HEK293T (cell line): Measurements from ENCODE around the gene TBX18.

Experiments used
- CTCF ChIA-PET: fragments of 350-600 bp; formaldehyde crosslinking; extraction: SDS; loops from one replicate; lab custom pipeline; 2021; ENCODE audit warnings: antibody characterized with exemption, inconsistent platforms; lab: Yijun Ruan, JAX
- POLR2A ChIA-PET: fragments of 350-600 bp; formaldehyde crosslinking; extraction: SDS; loops from one replicate; lab custom pipeline; 2020; ENCODE audit warnings: antibody characterized with exemption, inconsistent platforms; lab: Yijun Ruan, JAX
- DNase-seq: peaks from one replicate; pipeline ENCODE4 v3.0.0; 2012; ENCODE audit warnings: mixed read lengths; ENCODE audit errors: extremely low spot score
- ARNT ChIP-seq: fragments of 450-650 bp; IDR thresholded peaks from 2 replicates; pipeline ENCODE4 v1.6.1; 2017; ENCODE audit warnings: mild to moderate bottlenecking
- BHLHE40 ChIP-seq: fragments of 450-650 bp; IDR thresholded peaks from 2 replicates; pipeline ENCODE4 v1.6.1; 2016; ENCODE audit warnings: mild to moderate bottlenecking, moderate library complexity, borderline replicate concordance
- CTBP1 ChIP-seq: fragments of 450-650 bp; IDR thresholded peaks from 2 replicates; pipeline ENCODE4 v1.6.1; 2016; ENCODE audit warnings: borderline replicate concordance
- ELF4 ChIP-seq: fragments of 450-650 bp; IDR thresholded peaks from 2 replicates; pipeline ENCODE4 v1.6.1; 2017; ENCODE audit warnings: antibody characterized with exemption
- FOXA1 ChIP-seq: fragments of 450-650 bp; IDR thresholded peaks from 2 replicates; pipeline ENCODE4 v1.6.1; 2016; ENCODE audit warnings: mild to moderate bottlenecking
- FOXK2 ChIP-seq: fragments of 450-650 bp; IDR thresholded peaks from 2 replicates; pipeline ENCODE4 v1.6.1; 2016; ENCODE audit warnings: mild to moderate bottlenecking
- FOXM1 ChIP-seq: fragments of 450-650 bp; IDR thresholded peaks from 2 replicates; pipeline ENCODE4 v1.6.1; 2017; ENCODE audit warnings: mild to moderate bottlenecking, borderline replicate concordance
- HDGF ChIP-seq: fragments of 450-650 bp; IDR thresholded peaks from 2 replicates; pipeline ENCODE4 v1.6.1; 2017; ENCODE audit warnings: antibody characterized with exemption, borderline replicate concordance
- L3MBTL2 ChIP-seq: fragments of 450-650 bp; conservative IDR thresholded peaks from 2 replicates; pipeline ENCODE4 v1.6.1; 2016; ENCODE audit warnings: mild to moderate bottlenecking
- LEF1 ChIP-seq: fragments of 450-650 bp; IDR thresholded peaks from 2 replicates; pipeline ENCODE4 v1.6.1; 2017; ENCODE audit warnings: mild to moderate bottlenecking, borderline replicate concordance
- NFRKB ChIP-seq: fragments of 450-650 bp; IDR thresholded peaks from 2 replicates; pipeline ENCODE4 v1.6.1; 2016; ENCODE audit warnings: mild to moderate bottlenecking, moderate library complexity
- PKNOX1 ChIP-seq: fragments of 450-650 bp; IDR thresholded peaks from 2 replicates; pipeline ENCODE4 v1.6.1; 2016
- SP1 ChIP-seq: fragments of 450-650 bp; IDR thresholded peaks from 2 replicates; pipeline ENCODE4 v1.6.1; 2017
- SUZ12 ChIP-seq: fragments of 450-650 bp; IDR thresholded peaks from 2 replicates; pipeline ENCODE4 v1.6.1; 2016; ENCODE audit warnings: mild to moderate bottlenecking
- TARDBP ChIP-seq: fragments of 450-650 bp; IDR thresholded peaks from 2 replicates; pipeline ENCODE4 v1.6.1; 2016
- ZNF384 ChIP-seq: fragments of 450-650 bp; IDR thresholded peaks from 2 replicates; pipeline ENCODE4 v1.6.1; 2016

Gene TBX18

DNA sequence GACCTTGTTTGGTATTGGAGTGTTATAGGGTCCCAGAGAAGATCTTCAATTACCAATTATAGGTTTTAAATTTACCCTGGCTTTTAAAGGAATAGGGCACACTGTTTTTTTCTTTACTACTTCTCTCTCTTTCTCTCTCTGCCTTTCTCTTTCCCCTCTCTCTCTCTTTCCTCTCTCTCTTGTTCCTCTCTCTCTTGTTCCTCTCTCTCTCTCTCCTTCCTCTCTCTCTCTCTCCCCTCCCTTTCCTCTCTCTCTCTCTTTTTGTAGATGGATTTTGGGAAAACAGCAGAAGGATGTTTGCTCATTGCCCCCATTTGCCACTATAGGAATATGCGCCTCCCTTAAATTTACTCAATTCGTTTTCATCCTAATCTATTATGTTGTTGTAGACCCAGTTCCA, 45.2 kb downstream of the TBX18 start:
- TF ChIP-seq SP1, result no peak
- no peak for TF ChIP-seq ZNF384
- TF ChIP-seq TARDBP, result no peak
- no peak for TF ChIP-seq CTBP1
- no peak for TF ChIP-seq SUZ12
- TF ChIP-seq FOXK2, result no peak
- no peak for TF ChIP-seq LEF1
- no peak for TF ChIP-seq ELF4
- TF ChIP-seq PKNOX1, result no peak
- TF ChIP-seq ARNT, result no peak
- no peak for TF ChIP-seq HDGF
- POLR2A ChIA-PET, result no interaction called here
- DNase-seq, result no peak
- CTCF ChIA-PET, result no interaction called here

- TF ChIP-seq HDGF (no peak), SP1 (no peak), FOXM1 (no peak), SUZ12 (no peak), ZNF384 (no peak), L3MBTL2 (no peak), PKNOX1 (no peak), TARDBP (no peak), LEF1 (no peak), ELF4 (no peak), BHLHE40 (no peak), NFRKB (no peak), FOXK2 (no peak), ARNT (no peak), FOXA1 (no peak)
- CTCF ChIA-PET, result no interaction called here
- POLR2A ChIA-PET, result no interaction called here
- DNase-seq, result no peak
Observed at GRCh38 chr6:84718038-84718955, 46.1 kb downstream of the TBX18 start.

GRCh38 chr6:84709121-84709520, 55.3 kb downstream of the TBX18 start:
- ChIA-PET CTCF (no interaction called here), POLR2A (no interaction called here)
- TF ChIP-seq HDGF (no peak), ZNF384 (no peak), SP1 (no peak), FOXM1 (no peak), ARNT (no peak), LEF1 (no peak), FOXA1 (no peak), L3MBTL2 (no peak), NFRKB (no peak), ELF4 (no peak), CTBP1 (no peak), TARDBP (no peak), BHLHE40 (no peak), FOXK2 (no peak), SUZ12 (no peak)
- DNase-seq, result no peak

DNA sequence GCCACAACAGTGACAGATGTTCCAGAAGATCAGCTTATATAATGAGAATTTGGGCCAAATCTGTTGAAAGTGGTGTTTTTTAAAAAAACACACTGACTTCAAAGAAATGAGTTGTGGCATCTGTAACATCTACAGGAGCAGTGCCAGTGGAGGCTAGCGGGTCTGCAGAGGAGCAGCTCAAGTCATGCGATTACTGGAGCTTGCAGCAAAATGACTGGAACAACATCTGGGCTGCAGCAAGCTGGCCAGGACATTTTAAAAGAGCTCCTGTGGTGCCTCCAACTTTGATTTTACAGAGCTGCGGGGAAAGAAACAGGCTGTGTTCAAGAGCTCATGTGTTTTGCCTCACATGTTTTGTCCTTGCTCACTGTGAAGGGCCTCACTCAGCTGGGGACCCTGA, 57.2 kb downstream of the TBX18 start:
- DNase-seq, result no peak
- TF ChIP-seq FOXK2 (no peak), L3MBTL2 (no peak), ELF4 (no peak), HDGF (no peak), FOXA1 (no peak), PKNOX1 (no peak), TARDBP (no peak), LEF1 (no peak), NFRKB (no peak), CTBP1 (no peak), FOXM1 (no peak), ZNF384 (no peak), SUZ12 (no peak), ARNT (no peak), BHLHE40 (no peak), SP1 (no peak)
- POLR2A ChIA-PET, result no interaction called here
- CTCF ChIA-PET, result no interaction called here

DNA sequence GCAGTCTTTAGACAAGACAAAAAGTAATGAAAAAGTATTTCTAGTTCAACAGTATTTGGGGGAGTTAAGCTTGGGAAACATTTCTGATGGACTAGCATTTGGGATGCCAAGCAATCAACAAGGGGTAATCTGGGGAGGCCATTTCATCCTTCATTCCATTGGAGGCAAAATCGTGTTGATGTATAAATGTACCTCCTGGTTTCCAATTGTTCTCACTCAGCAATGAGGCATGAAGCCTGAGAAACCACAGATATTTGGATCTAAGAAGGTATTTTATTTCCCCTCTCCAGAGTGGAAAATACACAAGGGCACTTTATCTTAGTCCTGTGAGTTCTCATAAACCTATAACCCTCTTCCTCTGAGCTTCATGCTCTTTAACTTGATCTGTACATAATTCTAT, 68.2 kb downstream of the TBX18 start:
- CTCF ChIA-PET, result interaction anchor here (0.8 kb wide), 1 partner anchor 79 kb away, joined by 3 read pairs; no protein-coding TSS in a partner anchor
- POLR2A ChIA-PET, result no interaction called here

More for the DNA sequence above, 68.2 kb downstream of the TBX18 start:
- TF ChIP-seq PKNOX1 (no peak), SP1 (no peak), FOXA1 (no peak), ZNF384 (no peak), FOXK2 (no peak), L3MBTL2 (no peak), FOXM1 (no peak), TARDBP (no peak), ARNT (no peak), CTBP1 (no peak), BHLHE40 (no peak), NFRKB (no peak), ELF4 (no peak)
- DNase-seq, result no peak
